Fibroblast of villous mesenchyme (primary cell): ENCODE results near the gene EFCC1. TPM values are rescaled to one million over a fixed set of nuclear protein-coding genes. Genes with fewer than 3 reads are reported as not detected.

ENCODE experiments used
- DNase-seq: peaks from one replicate; pipeline ENCODE4 v3.0.0-alpha.2; 2010; ENCODE audit warnings: low read depth
- H3K4me3 ChIP-seq: 2 replicates; pipeline ENCODE4 v1.5.1; 2011; ENCODE audit warnings: low read depth, mild to moderate bottlenecking, low read length
- CTCF ChIP-seq: IDR thresholded peaks from 2 replicates; pipeline ENCODE4 v1.5.1; 2012; ENCODE audit warnings: low read depth, mild to moderate bottlenecking, low read length; ENCODE audit not compliant: insufficient read depth
- total RNA-seq: library from RNA; depleted of rRNA; stranded (reverse); fragments of >200 nt; gene quantifications from 2 replicates; pipeline ENCODE4 v1.2.3, GENCODE V29; 2012

EFCC1 gene
- total RNA-seq, 1 donor, result not detected

GRCh38 chr3:129005526-129006303, 4.6 kb downstream of the EFCC1 start:
- no peak for TF ChIP-seq CTCF
- no peak overlapping the region for H3K4me3 ChIP-seq
- DNase-seq, result peak; percentile 65

DNA sequence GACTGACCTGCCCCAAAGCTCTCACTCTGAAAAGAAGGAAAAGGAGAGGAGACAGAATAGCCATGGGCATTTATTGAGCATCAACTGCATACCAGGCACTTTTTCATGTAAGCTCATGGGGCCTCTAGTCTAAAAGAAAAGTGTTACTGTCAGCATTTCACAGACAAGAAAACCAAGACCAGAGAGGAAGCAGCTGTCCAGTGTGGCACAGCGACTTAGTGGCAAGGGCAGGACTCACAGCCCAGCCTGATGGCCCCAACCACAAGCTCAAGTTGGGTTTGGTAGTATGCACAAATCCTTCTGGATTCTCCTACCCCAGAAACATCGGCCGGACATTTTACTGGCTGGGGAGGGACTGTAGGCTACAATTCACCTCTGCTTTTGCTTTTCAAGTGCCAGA, 5.8 kb downstream of the EFCC1 start:
- no peak for DNase-seq
- no peak overlapping the region for H3K4me3 ChIP-seq
- no peak for TF ChIP-seq CTCF

GRCh38 chr3:129007792-129008191, 6.7 kb downstream of the EFCC1 start:
- no peak for TF ChIP-seq CTCF
- DNase-seq, result no peak
- H3K4me3 ChIP-seq, result no peak overlapping the region

DNA sequence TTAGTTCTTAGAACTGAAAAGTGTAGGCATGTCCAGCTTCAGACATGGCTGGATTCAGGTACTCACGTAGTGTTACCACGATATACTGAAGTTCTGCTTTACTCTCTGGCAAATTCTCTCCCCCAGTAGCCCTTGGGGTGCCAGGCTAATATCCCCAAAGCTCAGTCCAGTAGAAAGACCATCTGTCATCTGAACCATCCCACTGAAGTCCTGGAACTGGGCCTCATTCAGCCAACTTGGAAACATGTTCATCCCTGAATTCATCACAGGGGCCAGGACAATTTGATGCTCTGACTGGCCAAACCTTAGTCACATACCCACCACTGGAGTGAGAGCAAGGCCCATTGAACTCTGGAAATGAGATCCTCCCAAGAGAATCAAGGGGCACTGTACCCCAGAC, 8.2 kb downstream of the EFCC1 start:
- H3K4me3 ChIP-seq, result no peak overlapping the region
- TF ChIP-seq CTCF, result no peak
- DNase-seq, result no peak

DNA sequence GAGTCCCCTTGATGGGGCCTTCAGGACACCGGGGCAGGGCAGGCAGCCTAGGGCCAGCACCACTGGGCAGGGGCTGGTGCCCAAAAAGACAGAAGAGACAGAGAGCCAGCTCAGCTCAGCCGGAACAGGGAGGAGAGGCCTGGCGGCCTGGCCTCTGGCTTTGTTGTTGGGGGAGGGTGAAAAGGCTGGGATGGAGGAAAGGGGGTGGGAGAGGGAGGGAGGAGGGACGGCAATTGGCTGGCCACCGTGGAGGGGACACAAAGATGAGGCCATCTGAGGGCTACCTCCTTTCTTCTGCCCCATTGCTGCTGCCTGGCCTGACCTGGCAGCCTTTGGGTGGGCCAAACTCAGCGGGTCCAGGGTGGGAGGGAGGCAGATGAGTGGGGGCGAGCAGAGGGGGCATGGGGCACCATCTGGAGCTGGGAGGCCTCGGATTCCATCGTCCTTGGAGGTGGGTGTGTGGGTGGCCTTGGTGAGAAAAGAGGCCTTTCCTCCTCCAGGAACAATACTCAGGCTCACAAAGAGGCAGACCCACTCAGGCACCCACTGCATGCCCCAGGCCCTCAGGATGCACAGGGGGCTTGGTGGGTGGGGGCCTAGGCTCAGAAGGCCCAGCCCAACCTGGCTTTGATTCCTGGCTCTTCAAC, 9.3 kb downstream of the EFCC1 start:
- DNase-seq, result no peak
- H3K4me3 ChIP-seq, result no peak overlapping the region
- no peak for TF ChIP-seq CTCF

DNA sequence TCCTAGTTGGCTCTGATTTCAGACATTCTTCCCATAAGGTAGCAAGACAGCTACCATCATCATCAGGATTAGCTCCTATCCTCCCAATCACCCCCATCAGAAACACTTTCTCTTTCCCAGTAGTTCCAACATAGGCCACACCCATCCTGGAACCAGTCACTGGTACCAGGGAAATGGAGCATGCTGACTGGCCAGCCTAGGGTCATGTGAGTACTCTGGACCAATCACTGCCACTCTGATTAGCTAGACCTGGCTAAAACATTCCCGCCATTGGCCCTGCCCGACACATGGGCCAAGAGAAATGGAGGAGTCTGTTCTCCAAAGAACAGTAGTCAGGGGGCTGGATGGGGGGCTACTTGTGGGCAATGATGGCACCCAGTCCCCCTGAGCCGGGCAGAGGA, 12.4 kb downstream of the EFCC1 start:
- TF ChIP-seq CTCF, result no peak
- no peak for DNase-seq
- no peak overlapping the region for H3K4me3 ChIP-seq

DNA sequence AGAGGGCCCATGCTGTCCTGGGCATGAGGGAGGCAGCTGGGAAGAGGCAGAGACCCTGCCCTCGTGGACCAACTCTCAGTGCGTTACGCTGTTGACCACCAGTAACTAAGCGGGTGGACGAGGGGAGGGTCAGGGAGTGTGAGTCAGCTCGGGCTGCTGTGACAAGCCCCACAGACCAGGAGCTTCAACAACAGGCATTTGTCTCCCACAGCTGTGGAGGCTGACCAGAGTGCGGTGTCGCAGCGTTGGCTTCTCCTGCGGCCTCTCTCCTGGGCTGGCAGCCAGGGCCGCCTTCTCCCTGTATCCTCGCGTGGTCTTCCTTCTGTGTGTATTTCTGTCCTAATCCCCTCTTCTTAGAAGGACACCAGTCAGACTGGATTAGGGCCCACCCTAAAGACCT, 13.0 kb downstream of the EFCC1 start:
- no peak for DNase-seq
- TF ChIP-seq CTCF, result no peak
- no peak overlapping the region for H3K4me3 ChIP-seq
